Pancreas (tissue), 10 donors: ENCODE data around the gene SHC1. TPM values are rescaled to one million over a fixed set of nuclear protein-coding genes. Genes with fewer than 3 reads are reported as not detected.

Experiments
- ATAC-seq, 4 donors: fragments of 200-7000 bp; cut with Tn5 transposase; one replicate each; pipeline versions ENCODE4 v1.8.0 to v1.9.1; 2020; ENCODE audit warnings: mild to moderate bottlenecking in 4 of 4, moderate library complexity in 4 of 4
- DNase-seq, 6 donors: peaks; one replicate each; pipeline ENCODE4 v3.0.0-alpha.2; 2020
- FAIRE-seq: peaks from 2 replicates; lab custom pipeline; 2012; peaks lifted over from hg19 to GRCh38; lab: Jason Lieb, UNC
- H3K27ac ChIP-seq, 4 donors: fragments of 200-600 bp; sonication (generic); 1 replicate in 3 of 4; 2 replicates in 1 of 4; pipeline versions ENCODE4 v1.5.0 to v1.8.0; 2020
- H3K27me3 ChIP-seq, 4 donors: fragments of 200-600 bp; one replicate each; pipeline ENCODE4 v1.8.0; 2021
- H3K36me3 ChIP-seq, 3 donors: fragments of 200-600 bp; sonication (generic) in 1 of 3; one replicate each; pipeline versions ENCODE4 v1.5.0 to v1.8.0; 2020 to 2021
- H3K4me1 ChIP-seq, 3 donors: fragments of 200-600 bp; one replicate each; pipeline ENCODE4 v1.8.0; 2021
- H3K4me3 ChIP-seq, 4 donors: fragments of 200-600 bp; sonication (generic) in 2 of 4; one replicate each; pipeline versions ENCODE4 v1.5.0 to v1.8.0; 2020 to 2021
- H3K9me3 ChIP-seq, 4 donors: fragments of 200-600 bp; one replicate each; pipeline ENCODE4 v1.8.0; 2021
- CTCF ChIP-seq, 4 donors: fragments of 200-600 bp; sonication (generic) in 3 of 4; IDR thresholded peaks; one replicate each; pipeline versions ENCODE4 v1.5.0 to v1.8.0; 2021; ENCODE audit warnings: antibody characterized with exemption in 4 of 4
- WGBS, 2 donors: extraction: QIAGEN DNeasy Blood & Tissue Kit; methylation state at CpG; one replicate each; pipeline ENCODE4 v1.1.7; 2013; 5-methylcytosine and 5-hydroxymethylcytosine counted together
- intact Hi-C, 3 donors: fragments of 100-400 bp; cut with DNase I; formaldehyde crosslinking; loops; one replicate each; pipeline versions ENCODE4 v1.11.1 to v1.14.2; 2022
- polyA plus RNA-seq, 2 donors: library from polyadenylated mRNA; stranded (reverse); fragments of 200-250 nt; gene quantifications; one replicate each; pipeline ENCODE4 v1.2.3, GENCODE V29; 2013
- total RNA-seq, 6 donors: library from RNA; stranded (reverse); fragmentation: NEBNext Ultra II Directional in 4 of 6; extraction: Animal tissue kit (Norgen Biotek cat#: 25700) in 4 of 6; gene quantifications; one replicate each; pipeline versions ENCODE4 v1.2.1 to v1.2.4, GENCODE V29; 2021 to 2023
- donor health status: healthy with polysubstance abuse.
- donor health status: DM: no; HTN: no; CAD: no; lungs with moderate emphysema.
- donor health status: DM: no; HTN: no; CAD: no.
- donor health status: control.
- donor health status: control.
- donor health status: Bipolar disorder and iron deficiency.
- donor health status: DM: yes; HTN: yes; CAD: no.
- donor health status: DM: no; HTN: no; CAD: no.
- donor health status: DM: no; HTN: no; CAD: no.
- donor health status: DM: yes; HTN: yes; CAD: no.

SHC1 gene
- total and polyA plus RNA-seq, 8 donors: 32.3 to 53.4 (median 40.7) TPM

- intact Hi-C loops: no loop called here
- 85 to 87% methylated on average over 17 of the region's 17 CpGs for WGBS, 2 donors
- ATAC-seq (no peak), DNase-seq (peak in 1 of 6 donors; percentile 55), FAIRE-seq (no peak)
- H3K9me3 ChIP-seq: no peaks in the 10 kb centered on the region
- peaks cover 0 to 12% (median 0%) of the 10 kb centered on the region in 3 donors for H3K4me1 ChIP-seq
- no peaks in the 10 kb centered on the region for H3K36me3 ChIP-seq
- no peaks in the 10 kb centered on the region for H3K27me3 ChIP-seq
- H3K27ac ChIP-seq: no peak overlapping the region
- no peak for TF ChIP-seq CTCF (IDR thresholded peaks at IDR 0.05)
- no peak overlapping the region for H3K4me3 ChIP-seq
Measured at GRCh38 chr1:154945962-154946850, 24.3 kb downstream of the SHC1 start.

GRCh38 chr1:154945160-154945961, 25.2 kb downstream of the SHC1 start:
- peaks cover 0 to 12% (median 0%) of the 10 kb centered on the region in 3 donors for H3K4me1 ChIP-seq
- H3K27ac ChIP-seq: no peak overlapping the region
- no peak overlapping the region for H3K4me3 ChIP-seq
- no peak for FAIRE-seq
- ATAC-seq: no peak
- no peak for TF ChIP-seq CTCF (IDR thresholded peaks at IDR 0.05)
- H3K36me3 ChIP-seq: no peaks in the 10 kb centered on the region
- 79 to 80% methylated on average over 13 to 15 of the region's 15 CpGs for WGBS, 2 donors
- DNase-seq: peak in 1 of 6 donors; percentile 51
- no peaks in the 10 kb centered on the region for H3K9me3 ChIP-seq
- intact Hi-C loops: no loop called here
- no peaks in the 10 kb centered on the region for H3K27me3 ChIP-seq

- TF ChIP-seq CTCF (IDR thresholded peaks at IDR 0.05): no peak
- H3K9me3 ChIP-seq: no peaks in the 10 kb centered on the region
- ATAC-seq (no peak), FAIRE-seq (no peak), DNase-seq (no peak)
- intact Hi-C loops: no loop called here
- no peak overlapping the region for H3K27ac ChIP-seq
- H3K27me3 ChIP-seq: no peaks in the 10 kb centered on the region
- WGBS, 2 donors: 51 to 52% methylated on average over 9 of the region's 9 CpGs
- peaks cover 0 to 12% (median 0%) of the 10 kb centered on the region in 3 donors for H3K4me1 ChIP-seq
- no peak overlapping the region for H3K4me3 ChIP-seq
- H3K36me3 ChIP-seq: no peaks in the 10 kb centered on the region
Measured at GRCh38 chr1:154944401-154945159, 26.0 kb downstream of the SHC1 start.

- Histone ChIP-seq H3K27me3 (no peaks in the 10 kb centered on the region), H3K4me3 (no peak overlapping the region), H3K36me3 (no peaks in the 10 kb centered on the region), H3K27ac (no peak overlapping the region), H3K9me3 (no peaks in the 10 kb centered on the region), H3K4me1 (peaks cover 0 to 12% (median 0%) of the 10 kb centered on the region in 3 donors)
- WGBS, 2 donors: 45 to 62% methylated on average over 5 to 6 of the region's 6 CpGs
- DNase-seq (no peak), FAIRE-seq (no peak), ATAC-seq (peak in 3 of 4 donors; percentile 22 to 50 (median 46))
- TF ChIP-seq CTCF (IDR thresholded peaks at IDR 0.05): peak in 3 of 4 donors; percentile 11 to 41 (median 38)
- intact Hi-C loops: no loop called here
Measured at GRCh38 chr1:154943649-154944400, 26.7 kb downstream of the SHC1 start.
